Stimulated activated CD4-positive, alpha-beta T cell treated with anti-CD3 and anti-CD28 coated beads, TNF-alpha, amount 100 ng/mL, for 1 hour (primary cell): Measurements from ENCODE around the gene HES4.
"Not testable (repeated sequence)": the region's sequence is repeated elsewhere in the genome, so short reads cannot be mapped to it uniquely, and the experiment has no call there.

ENCODE experiments used
- DNase-seq, 3 donors: peaks; one replicate each; pipeline ENCODE4 v3.0.0-alpha.2; 2020; ENCODE audit warnings: low read depth in 3 of 3, low spot score in 1 of 3

The HES4 gene

GRCh38 chr1:1018321-1018685 is 18.4 kb upstream of the HES4 start:
- DNase-seq = not testable (repeated sequence)

DNA sequence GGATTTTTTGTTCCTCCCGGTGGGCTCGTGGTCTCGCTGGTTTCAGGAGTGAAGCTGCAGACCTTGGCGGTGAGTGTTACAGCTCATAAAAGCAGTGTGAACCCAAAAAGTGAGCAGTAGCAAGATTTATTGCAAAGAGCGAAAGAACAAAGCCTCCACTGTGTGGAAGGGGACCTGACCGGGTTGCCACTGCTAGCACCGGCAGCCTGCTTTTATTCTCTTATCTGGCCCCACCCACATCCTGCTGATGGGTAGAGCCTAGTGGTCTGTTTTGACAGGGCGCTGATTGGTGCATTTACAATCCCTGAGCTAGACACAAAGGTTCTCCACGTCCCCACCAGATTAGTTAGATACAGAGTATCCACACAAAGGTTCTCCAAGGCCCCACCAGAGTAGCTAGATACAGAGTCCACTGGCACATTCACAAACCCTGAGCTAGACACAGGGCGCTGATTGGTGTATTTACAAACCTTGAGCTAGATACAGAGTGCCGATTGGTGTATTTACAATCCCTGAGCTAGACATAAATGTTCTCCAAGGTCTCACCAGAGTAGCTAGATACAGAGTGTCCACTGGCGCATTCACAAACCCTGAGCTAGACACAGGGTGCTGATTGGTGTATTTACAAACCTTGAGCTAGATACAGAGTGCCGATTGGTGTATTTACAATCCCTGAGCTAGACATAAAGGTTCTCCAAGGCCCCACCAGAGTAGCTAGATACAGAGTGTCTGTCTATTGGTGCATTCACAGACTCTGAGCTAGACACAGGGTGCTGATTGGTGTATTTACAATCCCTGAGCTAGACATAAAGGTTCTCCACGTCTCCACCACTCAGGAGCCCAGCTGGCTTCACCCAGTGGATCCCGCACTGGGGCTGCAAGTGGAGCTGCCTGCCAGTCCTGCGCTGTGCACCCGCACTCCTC is 17.8 kb upstream of the HES4 start:
- not testable (repeated sequence) for DNase-seq

- no peak for DNase-seq
Observed at GRCh38 chr1:1014799-1015681, 15.1 kb upstream of the HES4 start.

- DNase-seq = no peak
Observed at GRCh38 chr1:1013922-1014648, 14.2 kb upstream of the HES4 start.

- DNase-seq = peak; percentile 61 to 74 (median 64)
Observed at GRCh38 chr1:1013105-1013921, 13.4 kb upstream of the HES4 start, which contains the start of gene ISG15. Gene ISG15 (plus strand): TSS chr1:1013497. CDS start chr1:1013574, 77 bp downstream.

GRCh38 chr1:1012736-1013104 is 12.8 kb upstream of the HES4 start:
- not testable (repeated sequence) for DNase-seq

DNA sequence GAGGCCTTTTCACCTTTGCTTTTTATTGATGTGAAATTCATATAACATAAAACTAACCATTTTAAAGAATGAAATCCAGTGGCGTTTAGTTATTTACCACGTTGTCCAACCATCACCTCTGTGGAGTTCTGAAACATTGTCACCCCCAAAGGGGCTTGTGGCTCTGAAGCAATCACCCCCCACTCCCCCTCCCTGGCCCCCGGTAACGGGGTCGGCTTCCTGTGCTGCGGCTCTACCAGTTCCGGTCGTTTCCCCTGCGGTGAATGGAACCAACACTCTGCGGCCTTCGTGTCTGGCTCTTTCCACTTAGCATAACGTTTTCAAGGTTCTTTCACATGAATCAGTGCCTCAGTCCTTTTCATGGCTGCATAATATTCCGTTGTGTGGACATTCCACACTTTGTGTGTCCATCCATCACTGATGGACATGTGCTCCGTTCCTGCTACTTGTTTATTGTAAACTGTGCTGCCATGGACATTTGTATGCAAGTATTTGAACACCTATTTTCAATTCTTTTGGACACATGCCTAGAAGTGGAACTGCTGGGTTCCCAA is 11.6 kb upstream of the HES4 start:
- DNase-seq = no peak

- not testable (repeated sequence) for DNase-seq
Observed at GRCh38 chr1:1010131-1010530, 10.2 kb upstream of the HES4 start.

DNA sequence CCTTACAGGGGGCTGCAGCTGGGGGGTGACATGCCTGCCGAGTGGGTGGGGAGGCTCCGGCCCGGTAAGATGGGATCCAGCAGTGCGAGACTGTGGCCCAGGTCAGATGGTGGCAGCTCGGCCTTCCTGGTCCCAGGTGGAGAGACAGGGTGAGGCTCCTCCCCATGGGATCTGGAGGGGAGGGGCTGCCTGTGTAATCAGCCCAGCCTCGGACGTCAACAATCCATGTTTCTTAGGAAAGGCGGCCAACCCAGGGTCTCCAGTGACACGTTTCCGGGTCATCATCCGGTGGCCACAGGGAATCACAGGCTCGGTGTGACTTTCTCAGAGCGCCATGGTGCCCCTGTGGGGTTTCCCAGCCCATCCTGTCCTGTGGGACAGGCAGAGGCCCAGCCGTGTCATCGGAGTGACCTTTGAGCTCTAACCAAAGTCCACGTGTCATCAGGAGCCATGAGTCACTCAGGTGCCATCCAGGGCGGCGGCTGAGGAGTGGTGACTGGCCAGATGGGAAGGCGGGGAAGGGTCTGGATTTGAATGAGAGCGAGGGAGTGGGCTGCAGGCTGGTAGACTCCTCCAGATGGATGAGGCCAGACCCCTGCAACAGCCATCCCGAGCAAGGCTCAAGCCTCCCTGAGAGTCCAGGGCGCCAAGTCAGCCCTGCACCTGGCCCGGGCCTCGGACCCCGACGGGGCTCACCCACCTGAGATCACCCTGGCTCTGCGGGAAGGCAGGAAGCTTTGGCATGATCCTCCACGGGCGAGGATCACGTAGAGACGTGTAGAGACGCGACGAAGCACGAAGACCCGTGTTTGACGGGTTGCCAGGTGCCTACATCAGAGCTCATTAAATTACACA is 6.6 kb upstream of the HES4 start:
- DNase-seq = no peak

- no peak for DNase-seq
Observed at GRCh38 chr1:1005774-1006304, 5.9 kb upstream of the HES4 start.

DNA sequence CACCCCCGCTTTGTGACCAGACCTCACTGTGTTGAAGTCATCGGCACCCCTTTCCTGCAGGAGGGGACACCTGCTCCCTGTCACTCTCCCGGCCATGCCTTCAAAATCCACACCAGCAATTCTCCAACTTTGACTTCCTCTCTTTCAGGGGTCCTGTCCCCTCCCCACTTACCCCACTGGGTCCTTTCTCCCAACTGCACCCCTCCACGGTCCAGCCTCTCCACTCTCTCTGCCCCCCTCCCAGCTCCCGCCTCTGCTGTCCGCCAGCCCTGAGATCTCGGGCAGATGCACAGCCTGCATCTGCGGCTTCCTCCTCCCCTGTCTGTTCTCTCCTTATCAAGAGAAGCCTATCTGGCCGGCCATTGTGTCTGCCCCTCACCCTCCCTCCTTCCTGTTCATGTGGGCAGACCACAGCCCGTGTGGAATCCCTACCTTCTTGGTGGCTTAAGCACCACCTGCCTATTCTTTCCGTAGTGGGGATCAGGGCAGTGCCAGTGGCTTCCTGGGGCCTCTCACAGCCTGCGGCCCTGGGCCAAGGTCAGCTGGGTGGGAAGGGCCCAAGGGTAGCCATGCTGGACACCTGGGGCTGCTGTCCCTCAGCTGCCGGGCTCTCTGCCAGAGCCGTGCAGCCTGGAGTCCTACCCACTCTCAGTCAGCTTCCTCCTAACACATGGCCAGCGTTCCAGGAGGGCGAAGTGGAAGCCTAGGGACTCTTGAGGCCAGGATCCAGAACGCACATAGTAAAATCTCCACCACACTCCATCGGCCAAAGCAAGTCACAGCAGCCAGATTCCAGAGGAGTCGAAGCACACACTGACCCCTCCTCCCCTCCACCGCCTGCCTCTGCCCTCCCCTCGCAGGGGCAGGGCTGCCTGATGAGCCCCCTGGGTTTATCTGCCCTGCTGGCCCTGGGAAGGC is 5.1 kb upstream of the HES4 start:
- no peak for DNase-seq

DNA sequence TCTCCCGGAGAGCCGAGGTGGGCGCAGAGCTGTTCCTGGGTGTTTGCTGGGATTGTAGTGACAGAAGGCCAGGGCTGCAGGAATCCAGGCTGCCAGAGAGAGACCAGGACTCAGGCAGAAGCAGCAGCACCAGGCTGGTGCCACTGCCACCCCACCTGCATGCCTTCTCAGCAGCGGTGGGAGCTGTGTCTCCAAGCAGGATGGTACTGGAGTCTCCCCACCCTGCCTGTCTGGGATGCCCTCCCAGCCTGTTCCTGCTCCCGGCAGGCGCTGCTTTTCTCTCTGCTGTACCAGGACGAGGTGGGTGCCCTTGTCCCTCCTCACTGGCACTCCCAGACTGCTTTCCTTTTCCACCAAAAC is 4.5 kb upstream of the HES4 start:
- DNase-seq = no peak

DNA sequence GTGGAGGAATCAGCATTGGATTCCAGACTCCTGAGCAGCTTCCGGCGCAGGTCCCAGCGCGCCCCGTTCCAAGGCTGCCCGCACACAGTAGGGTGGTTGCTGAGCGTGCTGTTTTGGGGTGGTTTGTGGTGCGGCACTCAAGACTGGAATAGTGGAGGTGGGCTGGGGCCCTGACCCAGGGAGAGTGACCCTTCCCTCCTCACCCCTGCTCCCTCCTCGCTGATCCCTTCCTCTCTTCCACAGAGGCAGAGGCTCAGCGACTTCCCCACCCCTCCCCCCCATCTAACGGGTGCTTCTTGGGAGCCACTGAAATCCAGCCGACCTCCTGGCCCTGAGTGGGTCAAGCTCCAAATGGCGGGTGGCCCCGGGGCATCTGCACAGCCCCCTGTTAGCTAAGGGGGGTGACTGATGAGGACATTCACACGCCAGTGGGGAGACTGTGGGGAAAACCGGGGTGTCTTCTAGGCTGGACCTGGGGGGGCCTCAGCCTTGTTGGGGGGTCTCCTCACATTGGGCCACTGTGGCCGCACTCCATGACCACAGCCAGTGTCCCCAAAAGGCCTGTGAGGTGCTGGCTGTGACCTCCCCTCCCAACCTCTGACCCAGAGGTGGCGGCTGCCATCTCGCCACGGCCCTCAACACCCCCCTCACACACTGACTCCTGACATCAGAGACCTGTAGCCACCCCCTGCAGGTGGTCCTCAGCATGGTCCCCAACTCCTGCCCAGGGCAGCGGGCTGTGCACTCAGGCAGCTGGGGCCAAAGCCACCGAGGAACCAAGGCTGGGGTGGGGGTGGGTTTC is 3.9 kb upstream of the HES4 start:
- DNase-seq = no peak

DNA sequence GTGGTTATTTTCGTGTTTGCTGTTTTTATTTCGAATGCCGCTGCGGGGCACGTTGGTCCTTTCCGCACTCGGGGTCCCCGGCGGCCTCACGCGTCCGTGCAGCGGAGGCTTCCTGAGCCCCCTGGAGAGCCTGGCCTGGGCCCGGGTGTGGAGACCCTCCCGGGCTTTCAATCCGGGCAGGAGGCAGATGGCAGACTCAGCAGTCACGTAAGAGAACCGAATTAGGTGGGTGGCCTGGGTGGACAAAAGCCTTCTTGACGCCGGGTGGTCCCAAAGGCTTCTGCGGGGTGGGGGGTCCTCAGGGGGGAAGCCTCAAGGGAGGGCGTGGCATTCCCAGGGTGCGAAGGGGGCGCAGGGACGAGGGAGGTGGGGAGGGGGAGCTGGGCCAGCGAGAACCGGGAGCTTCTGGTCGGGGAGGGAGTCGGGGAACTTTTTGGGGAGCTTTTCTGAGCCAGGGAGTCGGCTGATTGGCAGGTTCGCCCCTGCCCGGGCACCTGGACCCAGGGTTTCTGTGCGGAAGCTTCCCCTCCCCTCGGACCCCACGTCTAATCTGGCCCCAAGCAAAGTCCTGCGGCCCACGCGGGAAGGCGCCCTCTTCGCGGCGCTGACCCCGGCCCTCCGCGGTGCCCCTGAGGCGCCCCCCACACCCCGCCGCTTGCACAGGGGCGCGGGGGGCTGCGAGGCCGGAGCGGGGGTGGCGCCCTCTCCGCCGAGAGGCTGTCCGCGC is 1.3 kb upstream of the HES4 start:
- no peak for DNase-seq

DNA sequence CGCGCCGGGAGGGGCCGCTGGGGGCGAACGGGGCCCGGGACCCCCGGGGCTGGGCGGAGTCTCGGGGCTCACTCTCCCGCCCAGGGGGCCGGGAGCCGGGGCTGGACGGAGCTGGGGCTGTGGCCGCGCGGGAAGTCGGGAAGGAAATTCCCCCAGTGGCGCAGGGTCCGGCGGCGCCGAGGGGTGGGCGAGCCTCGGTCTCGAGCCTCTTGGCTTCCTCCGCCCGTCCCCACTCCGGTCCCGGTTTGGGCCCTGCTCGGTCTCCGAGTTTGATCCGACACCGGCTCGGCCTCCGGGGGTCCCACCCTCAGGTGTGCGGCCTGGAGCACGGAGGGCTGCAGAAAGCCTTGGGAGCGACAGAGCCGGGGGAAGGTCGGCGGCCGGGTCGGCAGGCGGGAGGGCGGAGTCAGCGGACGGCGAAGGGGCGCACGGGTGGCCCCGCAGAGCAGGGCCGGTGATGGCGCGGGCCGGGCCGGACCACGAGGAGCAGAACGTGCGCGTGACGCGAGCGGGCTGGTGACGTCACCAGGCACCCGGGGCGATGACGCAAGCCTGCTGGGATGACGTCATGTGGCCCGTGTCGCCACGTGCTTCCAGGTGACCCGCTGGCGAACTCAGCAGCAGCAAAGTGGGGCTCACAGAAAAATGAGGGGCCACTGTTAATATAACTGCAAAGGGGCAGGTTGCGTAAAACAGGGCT is 610 bp upstream of the HES4 start:
- DNase-seq = peak in 1 of 3 donors; percentile 58
